ENCODE measurements around the gene ARGFX. TPM values are rescaled to one million over a fixed set of nuclear protein-coding genes. Genes with fewer than 3 reads are reported as not detected.
"Not testable (repeated sequence)": the region's sequence is repeated elsewhere in the genome, so short reads cannot be mapped to it uniquely, and the experiment has no call there.

The ARGFX gene
- total RNA-seq, 4 donors from 2014 or later = not detected

GRCh38 chr3:121598564-121598963 lies 30.8 kb downstream of the ARGFX start:
- Histone ChIP-seq H3K36me3 (no peaks in the 10 kb centered on the region), H3K27ac (no peak overlapping the region), H3K9me3 (no peaks in the 10 kb centered on the region), H3K4me1 (peaks cover 0 to 5% of the 10 kb centered on the region in 2 donors), H3K4me3 (replicated peaks in 1 of 3) (no peak overlapping the region), H3K27me3 (no peaks in the 10 kb centered on the region)
- no peak for TF ChIP-seq CTCF (IDR thresholded peaks at IDR 0.05)
- no peak for TF ChIP-seq POLR2A (IDR thresholded peaks at IDR 0.05)
- no peak for DNase-seq
- WGBS, 2 donors = 92 to 95% methylated on average over 2 of the region's 2 CpGs
- intact Hi-C loops (cut with DNase I) = no loop called here

- H3K4me1 ChIP-seq; H3K9me3 ChIP-seq; H3K27ac ChIP-seq; intact Hi-C loops (cut with DNase I); H3K27me3 ChIP-seq; H3K36me3 ChIP-seq; H3K4me3 ChIP-seq (replicated peaks in 1 of 3): not testable (repeated sequence)
- WGBS, 2 donors = 53 to 79% methylated on average over 2 of the region's 2 CpGs
- DNase-seq = peak in 1 of 2 donors; percentile 5
Observed at GRCh38 chr3:121599900-121600299, 32.2 kb downstream of the ARGFX start.

GRCh38 chr3:121601212-121601812 lies 33.6 kb downstream of the ARGFX start:
- no peak overlapping the region for H3K4me3 ChIP-seq (replicated peaks in 1 of 3)
- H3K4me1 ChIP-seq = peaks cover 0 to 5% of the 10 kb centered on the region in 2 donors
- no peaks in the 10 kb centered on the region for H3K36me3 ChIP-seq
- no peak for TF ChIP-seq CTCF (IDR thresholded peaks at IDR 0.05)
- TF ChIP-seq POLR2A (IDR thresholded peaks at IDR 0.05) = no peak
- intact Hi-C loops (cut with DNase I) = no loop called here
- H3K27me3 ChIP-seq = no peaks in the 10 kb centered on the region
- DNase-seq = no peak
- H3K27ac ChIP-seq = no peak overlapping the region
- H3K9me3 ChIP-seq = no peaks in the 10 kb centered on the region
- 13 to 21% methylated on average over 4 of the region's 4 CpGs for WGBS, 2 donors

- Histone ChIP-seq H3K4me3 (replicated peaks in 1 of 3) (no peak overlapping the region), H3K36me3 (no peaks in the 10 kb centered on the region), H3K9me3 (no peaks in the 10 kb centered on the region), H3K4me1 (peaks cover 0 to 5% of the 10 kb centered on the region in 2 donors), H3K27ac (no peak overlapping the region), H3K27me3 (no peaks in the 10 kb centered on the region)
- TF ChIP-seq POLR2A (IDR thresholded peaks at IDR 0.05) = no peak
- TF ChIP-seq CTCF (IDR thresholded peaks at IDR 0.05) = no peak
- 91 to 97% methylated on average over 2 of the region's 2 CpGs for WGBS, 2 donors
- no peak for DNase-seq
- intact Hi-C loops (cut with DNase I) = no loop called here
Observed at GRCh38 chr3:121604759-121605158, 37.0 kb downstream of the ARGFX start.

- no peaks in the 10 kb centered on the region for H3K27me3 ChIP-seq
- 83 to 91% methylated on average over 4 of the region's 4 CpGs for WGBS, 2 donors
- no peaks in the 10 kb centered on the region for H3K9me3 ChIP-seq
- H3K27ac ChIP-seq = no peak overlapping the region
- intact Hi-C loops (cut with DNase I) = no loop called here
- H3K36me3 ChIP-seq = no peaks in the 10 kb centered on the region
- peaks cover 0 to 3% of the 10 kb centered on the region in 2 donors for H3K4me1 ChIP-seq
- TF ChIP-seq POLR2A (IDR thresholded peaks at IDR 0.05) (no peak), CTCF (IDR thresholded peaks at IDR 0.05) (no peak)
- no peak for DNase-seq
- no peak overlapping the region for H3K4me3 ChIP-seq (replicated peaks in 1 of 3)
Observed at GRCh38 chr3:121606106-121606505, 38.4 kb downstream of the ARGFX start.

Other genes with a start within 250 kb of the ARGFX start
- gene POLQ, start 22.0 kb upstream of the ARGFX start, total RNA-seq = under 1 TPM in 3 of 4 donors, not detected in 1; 0.10 to 0.40 (median 0.17) TPM
- gene FBXO40, start 25.4 kb downstream of the ARGFX start, total RNA-seq = not detected
- gene HCLS1, start 93.0 kb downstream of the ARGFX start, total RNA-seq = 10 to 100 TPM; 14.6 to 42.5 (median 19.9) TPM
- 100 to 1,000 TPM in 2 of 4 donors, 10 to 100 TPM in 2; 77.8 to 102 (median 97.3) TPM for gene GOLGB1, start 181.8 kb downstream of the ARGFX start, total RNA-seq

Measured in thyroid gland (tissue), 4 donors.